Erythroblast (primary cell): ENCODE data around the gene NPPB.

Source experiments
- GATA1 ChIP-seq: IDR thresholded peaks from 2 replicates; pipeline ENCODE4 v1.6.1; 2011; ENCODE audit warnings: low read depth, mild to moderate bottlenecking, control low read depth, low read length, moderate library complexity
- POLR2A ChIP-seq: IDR thresholded peaks from 2 replicates; pipeline ENCODE4 v1.6.1; 2011; ENCODE audit warnings: mild to moderate bottlenecking, low read length

DNA sequence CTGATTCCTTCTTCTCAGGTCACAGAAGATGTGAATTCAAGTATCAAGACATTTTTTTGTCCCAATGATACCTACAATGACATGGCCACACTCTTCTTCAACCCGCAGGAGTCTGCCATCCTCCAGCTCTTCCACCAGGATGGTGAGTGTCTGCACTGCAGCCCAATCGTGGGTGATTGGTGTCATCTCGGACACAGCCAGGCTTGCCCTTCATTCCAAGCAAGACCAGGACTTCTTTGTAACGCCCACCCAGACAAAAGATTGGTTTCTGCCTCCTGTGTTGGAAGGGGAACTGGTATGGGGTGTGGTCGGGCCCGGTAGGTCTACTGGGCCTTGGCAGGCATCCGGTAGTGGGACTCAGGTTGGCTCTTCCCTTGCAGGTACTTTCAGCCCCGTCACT lies 25.2 kb downstream of the NPPB start:
- TF ChIP-seq POLR2A (no peak), GATA1 (no peak)
